ENCODE results near the gene NAT9.

NAT9 gene

GRCh38 chr17:74758848-74759168 is 17.3 kb downstream of the NAT9 start (continued):
- 0 out of 2 replicates have a peak, but pooled peaks have one; percentile 17 for TF ChIP-seq ZBTB8A (tag by site-specific recombination; IDR thresholded peaks at IDR 0.05)
- TF ChIP-seq WT1 (tag by site-specific recombination; IDR thresholded peaks at IDR 0.05), result peak; percentile 65; the same call in 1 of the 2 replicates
- TF ChIP-seq ZNF449 (tag by site-specific recombination; IDR thresholded peaks at IDR 0.05), result 0 out of 2 replicates have a peak, but pooled peaks have one; percentile 37
- TF ChIP-seq, protein P1, sequence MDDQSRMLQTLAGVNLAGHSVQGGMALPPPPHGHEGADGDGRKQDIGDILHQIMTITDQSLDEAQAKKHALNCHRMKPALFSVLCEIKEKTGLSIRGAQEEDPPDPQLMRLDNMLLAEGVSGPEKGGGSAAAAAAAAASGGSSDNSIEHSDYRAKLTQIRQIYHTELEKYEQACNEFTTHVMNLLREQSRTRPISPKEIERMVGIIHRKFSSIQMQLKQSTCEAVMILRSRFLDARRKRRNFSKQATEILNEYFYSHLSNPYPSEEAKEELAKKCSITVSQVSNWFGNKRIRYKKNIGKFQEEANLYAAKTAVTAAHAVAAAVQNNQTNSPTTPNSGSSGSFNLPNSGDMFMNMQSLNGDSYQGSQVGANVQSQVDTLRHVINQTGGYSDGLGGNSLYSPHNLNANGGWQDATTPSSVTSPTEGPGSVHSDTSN (CRISPR knock-in tag; IDR thresholded peaks at IDR 0.05), result no peak
- TF ChIP-seq, protein P2, sequence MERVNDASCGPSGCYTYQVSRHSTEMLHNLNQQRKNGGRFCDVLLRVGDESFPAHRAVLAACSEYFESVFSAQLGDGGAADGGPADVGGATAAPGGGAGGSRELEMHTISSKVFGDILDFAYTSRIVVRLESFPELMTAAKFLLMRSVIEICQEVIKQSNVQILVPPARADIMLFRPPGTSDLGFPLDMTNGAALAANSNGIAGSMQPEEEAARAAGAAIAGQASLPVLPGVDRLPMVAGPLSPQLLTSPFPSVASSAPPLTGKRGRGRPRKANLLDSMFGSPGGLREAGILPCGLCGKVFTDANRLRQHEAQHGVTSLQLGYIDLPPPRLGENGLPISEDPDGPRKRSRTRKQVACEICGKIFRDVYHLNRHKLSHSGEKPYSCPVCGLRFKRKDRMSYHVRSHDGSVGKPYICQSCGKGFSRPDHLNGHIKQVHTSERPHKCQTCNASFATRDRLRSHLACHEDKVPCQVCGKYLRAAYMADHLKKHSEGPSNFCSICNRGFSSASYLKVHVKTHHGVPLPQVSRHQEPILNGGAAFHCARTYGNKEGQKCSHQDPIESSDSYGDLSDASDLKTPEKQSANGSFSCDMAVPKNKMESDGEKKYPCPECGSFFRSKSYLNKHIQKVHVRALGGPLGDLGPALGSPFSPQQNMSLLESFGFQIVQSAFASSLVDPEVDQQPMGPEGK (tag by site-specific recombination; IDR thresholded peaks at IDR 0.05), result peak; percentile 42; the same call in 1 of the 2 replicates
- TF ChIP-seq ZBTB6 (tag by site-specific recombination; IDR thresholded peaks at IDR 0.05), result peak; percentile 34; the same call in 1 of the 2 replicates
- TF ChIP-seq ZBTB20 (tag by site-specific recombination; IDR thresholded peaks at IDR 0.05), result 0 out of 2 replicates have a peak, but pooled peaks have one; percentile 13
- TF ChIP-seq ZNF660 (tag by site-specific recombination; IDR thresholded peaks at IDR 0.05), result no peak
- TF ChIP-seq GLIS2 (tag by site-specific recombination; IDR thresholded peaks at IDR 0.05), result peak; percentile 76
- peak; percentile 98 for TF ChIP-seq GLIS1 (tag by site-specific recombination; IDR thresholded peaks at IDR 0.05)

DNA sequence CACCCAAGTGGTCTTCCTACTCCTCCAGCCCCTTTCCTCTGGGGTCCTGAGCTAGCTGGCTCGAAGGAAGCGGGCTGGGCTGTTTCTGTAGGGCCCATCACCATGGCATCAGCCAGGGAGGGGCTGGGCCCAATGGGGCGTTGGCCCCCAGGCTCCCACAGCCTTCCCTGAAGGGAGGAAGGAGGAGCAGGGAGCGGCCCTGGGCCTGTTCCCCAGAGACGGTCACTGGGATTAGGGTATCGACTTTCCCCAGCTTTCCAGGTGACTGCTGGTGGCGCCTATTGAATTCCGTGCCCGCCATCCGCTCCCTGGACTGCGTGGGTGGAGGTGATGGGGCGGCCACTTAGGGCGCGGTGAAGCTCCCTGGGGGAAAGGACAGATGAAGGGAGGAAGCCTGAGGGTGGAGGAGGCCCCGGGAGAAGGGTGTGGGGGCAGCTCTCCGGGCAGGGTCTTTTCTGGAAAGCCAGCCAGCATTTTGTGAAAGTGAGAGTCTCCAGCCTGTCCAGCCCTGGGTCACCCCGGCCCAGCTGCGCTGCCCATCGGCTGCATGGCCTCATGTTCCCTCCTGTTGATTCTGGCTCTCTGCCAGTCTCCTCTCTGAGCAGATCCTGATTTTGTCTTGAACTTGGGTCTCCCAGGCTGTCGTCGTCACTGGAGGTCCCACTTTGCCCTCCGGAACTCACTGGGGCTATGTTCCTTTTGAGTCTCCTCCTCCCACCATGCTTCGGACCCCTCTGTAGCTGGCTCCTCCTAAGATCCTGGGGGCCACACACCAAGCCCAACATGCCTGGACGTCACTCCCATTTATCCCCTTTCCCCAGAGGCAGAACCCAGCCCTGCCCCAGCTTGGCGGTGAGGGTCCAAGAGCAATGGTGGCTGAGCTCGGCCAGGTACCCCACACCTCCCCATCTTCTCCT is 18.0 kb downstream of the NAT9 start:
- POLR2A ChIA-PET, result interaction anchor here (0.9 to 3.7 kb wide), 4 partner anchors 9 to 115 kb away, joined by 3 to 22 read pairs (median 6); partner anchors contain the start of genes FDXR and NAT9
- TF ChIP-seq, protein P3, sequence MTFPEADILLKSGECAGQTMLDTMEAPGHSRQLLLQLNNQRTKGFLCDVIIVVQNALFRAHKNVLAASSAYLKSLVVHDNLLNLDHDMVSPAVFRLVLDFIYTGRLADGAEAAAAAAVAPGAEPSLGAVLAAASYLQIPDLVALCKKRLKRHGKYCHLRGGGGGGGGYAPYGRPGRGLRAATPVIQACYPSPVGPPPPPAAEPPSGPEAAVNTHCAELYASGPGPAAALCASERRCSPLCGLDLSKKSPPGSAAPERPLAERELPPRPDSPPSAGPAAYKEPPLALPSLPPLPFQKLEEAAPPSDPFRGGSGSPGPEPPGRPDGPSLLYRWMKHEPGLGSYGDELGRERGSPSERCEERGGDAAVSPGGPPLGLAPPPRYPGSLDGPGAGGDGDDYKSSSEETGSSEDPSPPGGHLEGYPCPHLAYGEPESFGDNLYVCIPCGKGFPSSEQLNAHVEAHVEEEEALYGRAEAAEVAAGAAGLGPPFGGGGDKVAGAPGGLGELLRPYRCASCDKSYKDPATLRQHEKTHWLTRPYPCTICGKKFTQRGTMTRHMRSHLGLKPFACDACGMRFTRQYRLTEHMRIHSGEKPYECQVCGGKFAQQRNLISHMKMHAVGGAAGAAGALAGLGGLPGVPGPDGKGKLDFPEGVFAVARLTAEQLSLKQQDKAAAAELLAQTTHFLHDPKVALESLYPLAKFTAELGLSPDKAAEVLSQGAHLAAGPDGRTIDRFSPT (tag by site-specific recombination; IDR thresholded peaks at IDR 0.05), result peak; percentile 14; the same call in 1 of the 2 replicates
- TF ChIP-seq ZNF768 (tag by site-specific recombination; IDR thresholded peaks at IDR 0.05) (no peak), GLIS1 (tag by site-specific recombination; IDR thresholded peaks at IDR 0.05) (peak; percentile 89), KLF17 (tag by site-specific recombination; IDR thresholded peaks at IDR 0.05) (peak; percentile 99), ZNF610 (tag by site-specific recombination; IDR thresholded peaks at IDR 0.05; ENCODE audit: borderline replicate concordance) (no peak), ZNF626 (tag by site-specific recombination; IDR thresholded peaks at IDR 0.05) (no peak), ZNF488 (tag by site-specific recombination; IDR thresholded peaks at IDR 0.05) (no peak), ZNF10 (tag by site-specific recombination; IDR thresholded peaks at IDR 0.05) (peak; percentile 50), KLF7 (tag by site-specific recombination; IDR thresholded peaks at IDR 0.05; ENCODE audit: borderline replicate concordance) (peak; percentile 75)
- TF ChIP-seq, protein P2 (tag by site-specific recombination; IDR thresholded peaks at IDR 0.05), result peak; percentile 37; the same call in 1 of the 2 replicates
- TF ChIP-seq, protein P4, sequence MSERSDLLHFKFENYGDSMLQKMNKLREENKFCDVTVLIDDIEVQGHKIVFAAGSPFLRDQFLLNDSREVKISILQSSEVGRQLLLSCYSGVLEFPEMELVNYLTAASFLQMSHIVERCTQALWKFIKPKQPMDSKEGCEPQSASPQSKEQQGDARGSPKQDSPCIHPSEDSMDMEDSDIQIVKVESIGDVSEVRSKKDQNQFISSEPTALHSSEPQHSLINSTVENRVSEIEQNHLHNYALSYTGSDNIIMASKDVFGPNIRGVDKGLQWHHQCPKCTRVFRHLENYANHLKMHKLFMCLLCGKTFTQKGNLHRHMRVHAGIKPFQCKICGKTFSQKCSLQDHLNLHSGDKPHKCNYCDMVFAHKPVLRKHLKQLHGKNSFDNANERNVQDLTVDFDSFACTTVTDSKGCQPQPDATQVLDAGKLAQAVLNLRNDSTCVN (tag by site-specific recombination; optimal IDR thresholded peaks at IDR 0.05), result peak; percentile 24

More for the DNA sequence above, 18.0 kb downstream of the NAT9 start:
- CTCF ChIA-PET, result interaction anchor here (0.6 to 5.4 kb wide), 5 partner anchors 8 to 443 kb away, joined by 3 to 38 read pairs (median 4); partner anchors contain the start of gene RAB37
- no peak overlapping the region for H3K4me3 ChIP-seq (ENCODE audit: low read depth, low read length)
- no peaks in the 10 kb centered on the region for H3K9me3 ChIP-seq (ENCODE audit: control insufficient read depth, insufficient read depth, low read depth, low read length)
- H3K4me1 ChIP-seq (ENCODE audit: control insufficient read depth, insufficient read depth, low read length), result peaks cover 14% of the 10 kb centered on the region
- H3K36me3 ChIP-seq (ENCODE audit: control insufficient read depth in 2 of 2, insufficient read depth in 1 of 2, low read length in 2 of 2), result no peaks in the 10 kb centered on the region
- peak overlapping the region; percentile 4; the same call in 1 of the 2 replicates for H3K27ac ChIP-seq (ENCODE audit: extremely low read depth, low read depth, low read length)
